PC-9 (cell line): ENCODE measurements around the gene TRIM44. TPM values are rescaled to one million over a fixed set of nuclear protein-coding genes. Genes with fewer than 3 reads are reported as not detected.
"Not testable (repeated sequence)": the region's sequence is repeated elsewhere in the genome, so short reads cannot be mapped to it uniquely, and the experiment has no call there.

Experiments used
- BruUV-seq: library from RNA; stranded (reverse); fragments of 400-500 nt; replicated peaks from 2 replicates; lab custom pipeline; 2021; lab: Mats Ljungman, UMichigan
- CTCF ChIA-PET: fragments of 300-600 bp; sonication (Branson Sonifier 250); formaldehyde crosslinking; loops from one replicate; lab custom pipeline; 2022; ENCODE audit warnings: antibody characterized with exemption; lab: Charles Lee
- POLR2A ChIA-PET: fragments of 300-600 bp; sonication (Branson Sonifier 250); formaldehyde crosslinking; loops from one replicate; lab custom pipeline; 2022; ENCODE audit warnings: antibody characterized with exemption; ENCODE audit not compliant: unreplicated experiment; lab: Charles Lee
- DNase-seq, 2 experiments: peaks; one replicate each; pipeline versions ENCODE4 v3.0.0 to v3.0.0-alpha.2; 2015 to 2022; ENCODE audit warnings: mixed read lengths in 1 of 2
- H2AFZ ChIP-seq: fragments of 200-600 bp; sonication (generic); 2 replicates; pipeline ENCODE4 v1.8.1; 2017; ENCODE audit warnings: antibody characterized with exemption
- H3F3A ChIP-seq: fragments of 200-600 bp; sonication (generic); 2 replicates; pipeline ENCODE4 v1.8.1; 2017; ENCODE audit warnings: antibody characterized with exemption, mild to moderate bottlenecking, low read depth; ENCODE audit not compliant: insufficient read depth
- H3K27ac ChIP-seq: fragments of 200-600 bp; sonication (generic); 2 replicates; pipeline ENCODE4 v1.6.1; 2016; ENCODE audit warnings: mixed run types
- H3K27me3 ChIP-seq: fragments of 200-600 bp; sonication (generic); 2 replicates; pipeline ENCODE4 v1.6.1; 2016; ENCODE audit warnings: low read depth, mixed run types; ENCODE audit not compliant: insufficient read depth
- H3K36me3 ChIP-seq: fragments of 200-600 bp; sonication (generic); 2 replicates; pipeline ENCODE4 v1.6.1; 2016; ENCODE audit warnings: low read depth, mixed run types
- H3K4me1 ChIP-seq: fragments of 200-600 bp; sonication (generic); replicated peaks from 2 replicates; pipeline ENCODE4 v1.6.1; 2016; ENCODE audit warnings: mixed run types; ENCODE audit not compliant: insufficient read depth
- H3K4me2 ChIP-seq: fragments of 200-600 bp; sonication (generic); 2 replicates; pipeline ENCODE4 v1.6.1; 2017; ENCODE audit warnings: mixed run types
- H3K4me3 ChIP-seq: fragments of 200-600 bp; sonication (generic); 2 replicates; pipeline ENCODE4 v1.6.1; 2016; ENCODE audit warnings: mixed run types
- H3K79me2 ChIP-seq: fragments of 200-600 bp; sonication (generic); 2 replicates; pipeline ENCODE4 v1.6.1; 2017; ENCODE audit warnings: low read depth, mixed run types
- H3K9me2 ChIP-seq: fragments of 200-600 bp; sonication (generic); 2 replicates; pipeline ENCODE4 v1.8.1; 2017; ENCODE audit warnings: mild to moderate bottlenecking; ENCODE audit not compliant: insufficient read depth
- H3K9me3 ChIP-seq: fragments of 200-600 bp; sonication (generic); 2 replicates; pipeline ENCODE4 v1.8.1; 2016; ENCODE audit warnings: low read depth; ENCODE audit not compliant: insufficient read depth
- H4K20me1 ChIP-seq: fragments of 200-600 bp; sonication (generic); 2 replicates; pipeline ENCODE4 v1.8.1; 2017; ENCODE audit not compliant: insufficient read depth
- EZH2 ChIP-seq: fragments of 200-600 bp; sonication (generic); IDR thresholded peaks from 2 replicates; pipeline ENCODE4 v1.8.0; 2017; ENCODE audit warnings: antibody characterized with exemption, low read depth
- intact Hi-C: fragments of 100-400 bp; cut with micrococcal nuclease; formaldehyde crosslinking; loops from one replicate; pipeline ENCODE4 v1.10.0; 2022; ENCODE audit not compliant: unreplicated experiment
- total RNA-seq: library from RNA; stranded (reverse); gene quantifications from 2 replicates; pipeline ENCODE4 v1.2.3, GENCODE V29; 2021
- TF ChIP-seq, protein P1 (sequence below): fragments of 200-600 bp; sonication (generic); conservative IDR thresholded peaks from 2 replicates; pipeline ENCODE4 v1.6.1; 2017; ENCODE audit warnings: mixed run types, antibody characterized with exemption, mild to moderate bottlenecking, moderate library complexity

The TRIM44 gene
- total RNA-seq, 1 experiment from 2014 or later = 100 TPM

DNA sequence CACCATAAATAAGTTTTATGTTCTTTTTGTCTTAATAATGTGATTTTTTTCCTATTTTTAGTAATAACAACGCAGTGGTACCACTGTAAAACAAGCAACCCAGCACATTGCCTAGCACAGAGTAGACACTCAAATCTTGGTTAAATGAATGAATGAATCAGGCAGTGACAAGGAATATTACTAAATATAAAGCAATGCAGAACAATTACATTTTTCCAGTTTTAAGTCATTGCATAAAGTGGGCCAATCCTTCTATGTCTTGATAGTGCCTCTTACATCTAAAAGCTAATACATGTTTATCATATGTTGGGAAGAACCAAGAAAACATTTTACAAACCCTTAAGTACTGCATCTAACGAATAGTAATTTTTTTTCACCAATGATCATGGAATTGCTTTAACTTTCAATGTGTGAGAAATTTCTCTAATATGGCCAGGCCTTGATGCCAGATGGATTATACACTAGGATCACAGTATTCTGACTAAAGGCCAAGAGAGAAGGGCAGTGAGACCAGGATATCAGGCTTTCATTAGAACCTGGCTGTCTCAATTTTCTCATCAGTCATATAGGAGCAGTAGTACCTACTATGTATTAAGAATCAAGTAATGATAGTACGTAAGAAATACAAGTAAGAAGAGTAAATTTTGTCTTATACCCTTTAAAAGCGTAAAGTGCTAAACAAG lies 88.5 kb downstream of the TRIM44 start:
- DNase-seq = no peak
- Histone ChIP-seq H3F3A (no peaks in the 10 kb centered on the region), H3K36me3 (no peaks in the 10 kb centered on the region), H3K4me3 (no peak overlapping the region), H2AFZ (no peak overlapping the region), H4K20me1 (0 out of 2 replicates have a peak, but pooled peaks cover 3% of the 10 kb centered on the region), H3K27me3 (no peaks in the 10 kb centered on the region), H3K27ac (no peak overlapping the region), H3K9me2 (no peaks in the 10 kb centered on the region), H3K79me2 (no peaks in the 10 kb centered on the region; the same call in 1 of the 2 replicates), H3K9me3 (no peaks in the 10 kb centered on the region), H3K4me2 (no peak overlapping the region), H3K4me1 (0 out of 2 replicates have a peak, but pooled peaks cover 7% of the 10 kb centered on the region)
- intact Hi-C loops = no loop called here
- ChIA-PET CTCF (interaction anchor here (0.7 kb wide), 1 partner anchor 428 kb away, joined by 3 read pairs; no protein-coding TSS in a partner anchor), POLR2A (no interaction called here)
- TF ChIP-seq EZH2 = no peak
- TF ChIP-seq, protein P1, sequence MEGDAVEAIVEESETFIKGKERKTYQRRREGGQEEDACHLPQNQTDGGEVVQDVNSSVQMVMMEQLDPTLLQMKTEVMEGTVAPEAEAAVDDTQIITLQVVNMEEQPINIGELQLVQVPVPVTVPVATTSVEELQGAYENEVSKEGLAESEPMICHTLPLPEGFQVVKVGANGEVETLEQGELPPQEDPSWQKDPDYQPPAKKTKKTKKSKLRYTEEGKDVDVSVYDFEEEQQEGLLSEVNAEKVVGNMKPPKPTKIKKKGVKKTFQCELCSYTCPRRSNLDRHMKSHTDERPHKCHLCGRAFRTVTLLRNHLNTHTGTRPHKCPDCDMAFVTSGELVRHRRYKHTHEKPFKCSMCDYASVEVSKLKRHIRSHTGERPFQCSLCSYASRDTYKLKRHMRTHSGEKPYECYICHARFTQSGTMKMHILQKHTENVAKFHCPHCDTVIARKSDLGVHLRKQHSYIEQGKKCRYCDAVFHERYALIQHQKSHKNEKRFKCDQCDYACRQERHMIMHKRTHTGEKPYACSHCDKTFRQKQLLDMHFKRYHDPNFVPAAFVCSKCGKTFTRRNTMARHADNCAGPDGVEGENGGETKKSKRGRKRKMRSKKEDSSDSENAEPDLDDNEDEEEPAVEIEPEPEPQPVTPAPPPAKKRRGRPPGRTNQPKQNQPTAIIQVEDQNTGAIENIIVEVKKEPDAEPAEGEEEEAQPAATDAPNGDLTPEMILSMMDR = no peak
- no TSS peak for BruUV-seq

DNA sequence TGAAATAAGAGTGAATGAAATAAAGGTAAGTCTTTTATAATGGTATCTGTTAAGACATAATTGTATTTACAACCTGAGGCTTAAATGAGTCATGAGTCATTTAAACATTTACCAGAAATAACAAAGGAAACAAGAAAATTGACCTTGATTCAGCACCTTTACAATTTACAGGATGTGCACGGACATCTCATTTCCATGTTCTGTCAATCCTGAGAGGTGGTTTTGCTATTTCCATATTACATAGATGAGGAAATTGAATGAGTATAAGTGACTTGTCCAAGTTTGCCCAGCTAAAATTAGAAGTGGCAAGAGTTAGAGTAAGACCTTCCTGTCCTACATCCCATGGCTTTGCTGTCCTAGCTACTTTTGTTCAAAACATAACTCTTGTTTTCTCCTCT lies 89.1 kb downstream of the TRIM44 start:
- H3K27ac ChIP-seq = no peak overlapping the region

DNA sequence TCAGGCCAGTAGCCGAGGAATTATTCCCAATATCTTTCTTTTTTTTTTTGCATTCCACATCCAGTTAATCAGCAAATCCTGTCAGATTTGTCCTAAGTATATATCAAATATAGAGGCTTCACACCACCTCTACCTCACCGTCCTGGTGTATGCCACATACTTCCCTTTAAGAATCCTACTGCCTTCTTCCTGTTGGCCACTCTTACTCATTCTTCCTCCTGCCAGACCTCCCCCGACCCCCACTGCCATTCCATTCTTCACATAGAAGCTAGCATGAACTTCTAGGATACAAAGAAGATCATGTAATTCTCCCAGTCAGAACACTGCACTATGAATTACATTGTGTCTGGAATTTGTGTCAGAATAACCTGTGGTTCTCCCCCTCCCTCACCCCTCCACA lies 89.5 kb downstream of the TRIM44 start:
- Histone ChIP-seq H3K4me2 (no peak overlapping the region), H4K20me1 (0 out of 2 replicates have a peak, but pooled peaks cover 3% of the 10 kb centered on the region), H3F3A (no peaks in the 10 kb centered on the region), H3K4me3 (no peak overlapping the region), H2AFZ (no peak overlapping the region), H3K4me1 (0 out of 2 replicates have a peak, but pooled peaks cover 7% of the 10 kb centered on the region), H3K79me2 (no peaks in the 10 kb centered on the region; the same call in 1 of the 2 replicates), H3K9me2 (no peaks in the 10 kb centered on the region), H3K27ac (no peak overlapping the region), H3K36me3 (no peaks in the 10 kb centered on the region), H3K27me3 (no peaks in the 10 kb centered on the region), H3K9me3 (no peaks in the 10 kb centered on the region)
- POLR2A ChIA-PET = no interaction called here
- no TSS peak for BruUV-seq
- CTCF ChIA-PET = interaction anchor here (0.7 kb wide), 1 partner anchor 427 kb away, joined by 3 read pairs; no protein-coding TSS in a partner anchor
- no peak for DNase-seq
- TF ChIP-seq EZH2 = no peak
- TF ChIP-seq, protein P1 = no peak
- intact Hi-C loops = no loop called here

More for the DNA sequence above, 89.1 kb downstream of the TRIM44 start:
- H3K36me3 ChIP-seq = no peaks in the 10 kb centered on the region
- TF ChIP-seq, protein P1 = no peak
- no peak for TF ChIP-seq EZH2
- no peaks in the 10 kb centered on the region; the same call in 1 of the 2 replicates for H3K79me2 ChIP-seq
- no peak overlapping the region for H3K4me3 ChIP-seq
- H3K9me2 ChIP-seq = no peaks in the 10 kb centered on the region
- no peaks in the 10 kb centered on the region for H3F3A ChIP-seq
- ChIA-PET POLR2A (no interaction called here), CTCF (interaction anchor here (0.7 kb wide), 1 partner anchor 427 kb away, joined by 3 read pairs; no protein-coding TSS in a partner anchor)
- intact Hi-C loops = no loop called here
- no peaks in the 10 kb centered on the region for H3K27me3 ChIP-seq
- BruUV-seq = no TSS peak
- no peak overlapping the region for H2AFZ ChIP-seq
- no peaks in the 10 kb centered on the region for H3K9me3 ChIP-seq
- 0 out of 2 replicates have a peak, but pooled peaks cover 3% of the 10 kb centered on the region for H4K20me1 ChIP-seq
- H3K4me2 ChIP-seq = no peak overlapping the region
- 0 out of 2 replicates have a peak, but pooled peaks cover 7% of the 10 kb centered on the region for H3K4me1 ChIP-seq
- DNase-seq = no peak

DNA sequence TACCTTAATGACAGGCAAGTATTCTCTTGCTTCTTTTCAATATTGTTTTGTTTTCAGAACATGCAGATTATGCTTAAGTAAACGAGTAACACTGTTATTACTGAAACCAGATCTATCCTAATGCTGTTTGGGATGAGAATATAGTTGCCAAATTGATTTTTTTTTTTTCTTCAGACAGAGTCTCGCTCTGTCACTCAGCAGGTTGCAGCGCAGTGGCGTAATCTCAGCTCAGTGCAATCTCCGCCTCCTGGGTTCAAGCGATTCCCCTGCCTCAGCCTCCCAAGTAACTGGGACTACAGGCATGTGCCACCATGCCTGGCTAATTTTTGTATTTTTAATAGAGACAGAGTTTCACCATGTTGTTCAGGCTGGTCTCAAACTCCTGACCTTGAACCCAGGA lies 91.0 kb downstream of the TRIM44 start:
- H3K4me1 ChIP-seq, BruUV-seq, H3K4me2 ChIP-seq, H3K9me3 ChIP-seq, H4K20me1 ChIP-seq, H2AFZ ChIP-seq, CTCF ChIA-PET, H3K4me3 ChIP-seq, H3K27me3 ChIP-seq, H3K9me2 ChIP-seq, intact Hi-C loops, H3K27ac ChIP-seq, H3F3A ChIP-seq, H3K79me2 ChIP-seq, H3K36me3 ChIP-seq, DNase-seq: not testable (repeated sequence)
- POLR2A ChIA-PET = interaction anchor here (0.5 kb wide), 1 partner anchor 32 kb away, joined by 3 read pairs; no protein-coding TSS in a partner anchor

DNA sequence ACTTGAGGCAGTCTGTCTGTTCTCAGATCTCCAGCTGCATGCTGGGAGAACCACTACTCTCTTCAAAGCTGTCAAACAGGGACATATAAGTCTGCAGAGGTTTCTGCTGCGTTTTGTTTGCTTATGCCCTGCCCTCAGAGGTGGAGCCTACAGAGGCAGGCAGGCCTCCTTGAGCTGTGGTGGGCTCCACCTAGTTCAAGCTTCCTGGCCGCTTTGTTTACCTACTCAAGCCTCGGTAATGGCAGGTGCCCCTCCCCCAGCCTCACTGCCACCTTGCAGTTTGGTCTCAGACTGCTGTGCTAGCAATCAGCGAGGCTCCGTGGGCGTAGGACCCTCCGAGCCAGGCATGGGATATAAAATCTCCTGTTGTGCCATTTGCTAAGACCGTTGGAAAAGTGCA lies 97.4 kb downstream of the TRIM44 start:
- H3F3A ChIP-seq, H3K9me2 ChIP-seq, H3K4me3 ChIP-seq, H3K9me3 ChIP-seq, POLR2A ChIA-PET, H3K27me3 ChIP-seq, CTCF ChIA-PET, intact Hi-C loops, DNase-seq, H3K36me3 ChIP-seq, H2AFZ ChIP-seq, H3K4me2 ChIP-seq, BruUV-seq, H3K4me1 ChIP-seq, H3K27ac ChIP-seq: not testable (repeated sequence)
- Histone ChIP-seq H3K79me2 (peaks cover 14% of the 10 kb centered on the region; the same call in 1 of the 2 replicates), H4K20me1 (peaks cover 13% of the 10 kb centered on the region)
